Neural cell (in vitro differentiated cells): Measurements from ENCODE around the gene UFD1.

Experiments used
- CTCF ChIP-seq: fragments of 450-650 bp; IDR thresholded peaks from 2 replicates; pipeline ENCODE4 v1.5.1; 2014; ENCODE audit warnings: antibody characterized with exemption, mild to moderate bottlenecking, moderate library complexity; ENCODE audit not compliant: poor library complexity, severe bottlenecking
- REST ChIP-seq: IDR thresholded peaks from 2 replicates; pipeline ENCODE4 v1.6.1; 2012; ENCODE audit warnings: borderline replicate concordance

GRCh38 chr22:19406281-19406811 lies 72.6 kb downstream of the UFD1 start:
- TF ChIP-seq CTCF (no peak), REST (no peak)
